MM.1S (cell line): ENCODE measurements around the gene TPH2.

Source experiments
- DNase-seq: peaks from one replicate; pipeline ENCODE4 v3.0.0-alpha.2; 2015
- H2AFZ ChIP-seq: fragments of 300-600 bp; sonication (generic); 2 replicates; pipeline ENCODE4 v1.6.0; 2016; ENCODE audit warnings: antibody characterized with exemption, low read length
- H3F3A ChIP-seq: fragments of 300-600 bp; sonication (generic); 2 replicates; pipeline ENCODE4 v1.6.1; 2016; ENCODE audit warnings: mild to moderate bottlenecking, antibody characterized with exemption, low read length, moderate library complexity, mixed read lengths; ENCODE audit not compliant: insufficient read depth
- H3K27ac ChIP-seq: fragments of 300-600 bp; sonication (generic); 2 replicates; pipeline ENCODE4 v1.5.1; 2016; ENCODE audit warnings: mild to moderate bottlenecking, low read length
- H3K27me3 ChIP-seq: fragments of 300-600 bp; sonication (generic); replicated peaks from 2 replicates; pipeline ENCODE4 v1.6.0; 2016; ENCODE audit warnings: low read length; ENCODE audit not compliant: insufficient read depth
- H3K36me3 ChIP-seq: fragments of 300-600 bp; sonication (generic); replicated peaks from 2 replicates; pipeline ENCODE4 v1.6.1; 2016; ENCODE audit warnings: mild to moderate bottlenecking, low read length, mixed read lengths; ENCODE audit not compliant: insufficient read depth
- H3K4me1 ChIP-seq: fragments of 300-600 bp; sonication (generic); 2 replicates; pipeline ENCODE4 v1.6.1; 2016; ENCODE audit warnings: low read length, mixed read lengths
- H3K4me2 ChIP-seq: fragments of 300-600 bp; sonication (generic); 2 replicates; pipeline ENCODE4 v1.6.0; 2016; ENCODE audit warnings: low read depth, low read length
- H3K4me3 ChIP-seq: fragments of 300-600 bp; sonication (generic); 2 replicates; pipeline ENCODE4 v1.5.1; 2016; ENCODE audit warnings: low read length, mixed read lengths
- H3K79me2 ChIP-seq: fragments of 300-600 bp; sonication (generic); 2 replicates; pipeline ENCODE4 v1.6.1; 2016; ENCODE audit warnings: mixed run types, low read length, mixed read lengths
- H3K9ac ChIP-seq: fragments of 300-600 bp; sonication (generic); 2 replicates; pipeline ENCODE4 v1.6.1; 2016; ENCODE audit warnings: low read length, mixed read lengths
- H3K9me2 ChIP-seq: fragments of 300-600 bp; sonication (generic); replicated peaks from 2 replicates; pipeline ENCODE4 v1.6.1; 2016; ENCODE audit warnings: mild to moderate bottlenecking, low read length, mixed read lengths; ENCODE audit not compliant: insufficient read depth
- H3K9me3 ChIP-seq: fragments of 300-600 bp; sonication (generic); replicated peaks from 2 replicates; pipeline ENCODE4 v1.6.1; 2016; ENCODE audit warnings: mild to moderate bottlenecking, low read length, mixed read lengths; ENCODE audit not compliant: insufficient read depth
- H4K20me1 ChIP-seq: fragments of 300-600 bp; sonication (generic); 2 replicates; pipeline ENCODE4 v1.6.1; 2016; ENCODE audit warnings: mild to moderate bottlenecking, low read length, moderate library complexity, mixed read lengths; ENCODE audit not compliant: insufficient read depth
- EZH2 ChIP-seq: fragments of 300-600 bp; sonication (generic); optimal IDR thresholded peaks from 2 replicates; pipeline ENCODE3; 2017; ENCODE audit warnings: low read depth, mild to moderate bottlenecking, antibody characterized with exemption, low read length, mixed read lengths
- EZH2phosphoT487 ChIP-seq: fragments of 300-600 bp; sonication (generic); IDR thresholded peaks from 2 replicates; pipeline ENCODE4 v1.6.1; 2018; ENCODE audit warnings: antibody characterized with exemption, low read length
- TF ChIP-seq, protein P1 (sequence below): fragments of 300-600 bp; sonication (generic); IDR thresholded peaks from 2 replicates; pipeline ENCODE4 v1.5.1; 2016; ENCODE audit warnings: antibody characterized with exemption, low read length, mixed read lengths

The TPH2 gene

DNA sequence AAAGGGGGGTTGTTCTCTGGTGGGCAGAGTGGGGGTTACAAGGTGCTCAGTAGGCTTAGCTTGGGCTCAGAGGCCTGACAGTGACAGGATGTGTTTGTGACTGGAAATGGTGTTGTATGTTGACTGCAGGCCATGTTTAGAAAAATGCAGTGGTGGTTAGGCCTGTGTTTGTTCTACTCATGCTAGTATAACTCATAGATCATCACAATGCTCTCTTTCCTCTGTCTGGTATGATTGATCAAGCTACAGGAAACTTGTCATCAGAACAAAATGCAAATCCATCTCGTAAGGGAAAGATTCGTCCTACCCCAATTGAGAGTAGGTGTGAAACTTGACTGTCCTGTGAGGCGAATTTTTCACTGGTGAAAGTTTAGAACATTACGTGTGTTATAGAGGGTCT is 11.8 kb downstream of the TPH2 start:
- no peak overlapping the region for H3K4me2 ChIP-seq
- no peak for TF ChIP-seq EZH2phosphoT487
- TF ChIP-seq EZH2 = no peak
- TF ChIP-seq, protein P1, sequence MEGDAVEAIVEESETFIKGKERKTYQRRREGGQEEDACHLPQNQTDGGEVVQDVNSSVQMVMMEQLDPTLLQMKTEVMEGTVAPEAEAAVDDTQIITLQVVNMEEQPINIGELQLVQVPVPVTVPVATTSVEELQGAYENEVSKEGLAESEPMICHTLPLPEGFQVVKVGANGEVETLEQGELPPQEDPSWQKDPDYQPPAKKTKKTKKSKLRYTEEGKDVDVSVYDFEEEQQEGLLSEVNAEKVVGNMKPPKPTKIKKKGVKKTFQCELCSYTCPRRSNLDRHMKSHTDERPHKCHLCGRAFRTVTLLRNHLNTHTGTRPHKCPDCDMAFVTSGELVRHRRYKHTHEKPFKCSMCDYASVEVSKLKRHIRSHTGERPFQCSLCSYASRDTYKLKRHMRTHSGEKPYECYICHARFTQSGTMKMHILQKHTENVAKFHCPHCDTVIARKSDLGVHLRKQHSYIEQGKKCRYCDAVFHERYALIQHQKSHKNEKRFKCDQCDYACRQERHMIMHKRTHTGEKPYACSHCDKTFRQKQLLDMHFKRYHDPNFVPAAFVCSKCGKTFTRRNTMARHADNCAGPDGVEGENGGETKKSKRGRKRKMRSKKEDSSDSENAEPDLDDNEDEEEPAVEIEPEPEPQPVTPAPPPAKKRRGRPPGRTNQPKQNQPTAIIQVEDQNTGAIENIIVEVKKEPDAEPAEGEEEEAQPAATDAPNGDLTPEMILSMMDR = no peak
- no peaks in the 10 kb centered on the region for H3K4me1 ChIP-seq
- H3K9ac ChIP-seq = no peak overlapping the region
- H3K9me2 ChIP-seq = no peaks in the 10 kb centered on the region
- H3K9me3 ChIP-seq = no peaks in the 10 kb centered on the region
- H4K20me1 ChIP-seq = no peaks in the 10 kb centered on the region
- no peak overlapping the region for H3K27ac ChIP-seq
- H3K79me2 ChIP-seq = no peaks in the 10 kb centered on the region
- H3K27me3 ChIP-seq = no peaks in the 10 kb centered on the region
- H3K36me3 ChIP-seq = no peaks in the 10 kb centered on the region
- H3F3A ChIP-seq = no peaks in the 10 kb centered on the region
- H2AFZ ChIP-seq = no peak overlapping the region
- no peak for DNase-seq
- H3K4me3 ChIP-seq = no peak overlapping the region

DNA sequence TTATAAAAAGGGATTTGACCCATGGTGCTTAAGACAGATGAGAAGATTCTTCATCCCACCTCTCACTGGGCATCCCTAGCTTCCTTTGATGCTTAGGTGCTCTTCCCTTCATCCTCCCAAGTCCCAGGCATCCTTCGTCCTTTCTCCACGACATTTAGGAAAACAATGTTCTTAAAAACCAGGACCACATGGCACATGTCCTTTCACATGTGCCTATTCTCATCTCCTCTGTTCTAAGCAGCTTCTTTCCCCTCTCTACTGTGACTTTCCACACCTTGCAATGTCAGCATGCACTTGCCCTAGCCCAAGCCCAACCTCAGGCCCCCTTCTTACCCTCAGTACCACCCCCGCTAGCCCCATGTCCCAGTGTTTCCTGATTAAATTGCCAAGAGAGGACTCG is 12.2 kb downstream of the TPH2 start:
- Histone ChIP-seq H3K9me2 (no peaks in the 10 kb centered on the region), H3K79me2 (no peaks in the 10 kb centered on the region), H4K20me1 (no peaks in the 10 kb centered on the region), H3K36me3 (no peaks in the 10 kb centered on the region), H3K4me1 (no peaks in the 10 kb centered on the region), H3F3A (no peaks in the 10 kb centered on the region), H3K9ac (no peak overlapping the region), H3K4me3 (no peak overlapping the region), H2AFZ (no peak overlapping the region), H3K27me3 (no peaks in the 10 kb centered on the region), H3K4me2 (no peak overlapping the region), H3K27ac (no peak overlapping the region), H3K9me3 (no peaks in the 10 kb centered on the region)
- DNase-seq = no peak
- TF ChIP-seq EZH2 (no peak), EZH2phosphoT487 (no peak)
- TF ChIP-seq, protein P1 = no peak

DNA sequence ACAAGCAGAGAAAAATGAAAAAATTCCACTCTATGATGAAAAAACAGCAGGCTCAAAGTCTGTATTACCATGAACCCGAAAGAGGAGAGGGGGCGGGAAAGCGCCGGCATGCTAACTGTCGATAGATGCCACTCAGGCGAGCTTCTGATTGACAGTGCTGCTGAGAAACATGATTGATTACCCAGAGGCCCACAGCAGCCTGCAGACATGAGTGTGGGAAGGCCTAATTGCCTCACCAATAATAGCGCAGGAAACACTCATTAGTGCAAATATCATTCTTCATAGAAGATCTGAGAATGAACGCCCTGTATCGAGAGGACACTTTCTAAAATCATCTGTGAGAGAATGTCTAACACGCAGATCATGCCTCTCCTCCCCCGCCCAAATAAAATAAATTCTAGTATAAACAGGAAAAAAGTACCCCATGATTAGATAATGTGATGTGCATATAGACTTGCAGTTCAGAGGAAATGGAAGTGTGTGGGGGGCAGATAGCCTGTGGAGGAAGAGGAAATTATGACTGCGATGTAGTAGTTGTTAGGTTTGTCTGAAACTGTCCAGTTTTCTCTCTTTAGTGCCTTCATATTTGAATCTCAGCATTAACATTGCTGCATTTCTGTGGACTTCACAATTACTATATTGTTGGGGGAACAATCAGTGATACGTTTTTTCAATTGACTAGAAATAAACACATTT is 15.6 kb downstream of the TPH2 start:
- TF ChIP-seq EZH2 (no peak), EZH2phosphoT487 (no peak)
- TF ChIP-seq, protein P1 = no peak
- no peak for DNase-seq
- no peak overlapping the region for H3K9ac ChIP-seq

More for the DNA sequence above, 15.6 kb downstream of the TPH2 start:
- H3K36me3 ChIP-seq = no peaks in the 10 kb centered on the region
- no peaks in the 10 kb centered on the region for H3K9me2 ChIP-seq
- H3K27me3 ChIP-seq = no peaks in the 10 kb centered on the region
- H3K79me2 ChIP-seq = no peaks in the 10 kb centered on the region
- no peaks in the 10 kb centered on the region for H3F3A ChIP-seq
- H2AFZ ChIP-seq = no peak overlapping the region
- H4K20me1 ChIP-seq = no peaks in the 10 kb centered on the region
- no peak overlapping the region for H3K4me3 ChIP-seq
- no peaks in the 10 kb centered on the region for H3K4me1 ChIP-seq
- no peaks in the 10 kb centered on the region for H3K9me3 ChIP-seq
- no peak overlapping the region for H3K4me2 ChIP-seq
- no peak overlapping the region for H3K27ac ChIP-seq
